HG03103 (cell line): ENCODE measurements around the gene SYT7.
"Not testable (repeated sequence)": the region's sequence is repeated elsewhere in the genome, so short reads cannot be mapped to it uniquely, and the experiment has no call there.

ENCODE experiments used
- ATAC-seq: cut with Tn5 transposase; IDR thresholded peaks from one replicate; pipeline ENCODE4 v1.9.1; 2021; ENCODE audit warnings: low read depth; ENCODE audit not compliant: unreplicated experiment

SYT7 gene

DNA sequence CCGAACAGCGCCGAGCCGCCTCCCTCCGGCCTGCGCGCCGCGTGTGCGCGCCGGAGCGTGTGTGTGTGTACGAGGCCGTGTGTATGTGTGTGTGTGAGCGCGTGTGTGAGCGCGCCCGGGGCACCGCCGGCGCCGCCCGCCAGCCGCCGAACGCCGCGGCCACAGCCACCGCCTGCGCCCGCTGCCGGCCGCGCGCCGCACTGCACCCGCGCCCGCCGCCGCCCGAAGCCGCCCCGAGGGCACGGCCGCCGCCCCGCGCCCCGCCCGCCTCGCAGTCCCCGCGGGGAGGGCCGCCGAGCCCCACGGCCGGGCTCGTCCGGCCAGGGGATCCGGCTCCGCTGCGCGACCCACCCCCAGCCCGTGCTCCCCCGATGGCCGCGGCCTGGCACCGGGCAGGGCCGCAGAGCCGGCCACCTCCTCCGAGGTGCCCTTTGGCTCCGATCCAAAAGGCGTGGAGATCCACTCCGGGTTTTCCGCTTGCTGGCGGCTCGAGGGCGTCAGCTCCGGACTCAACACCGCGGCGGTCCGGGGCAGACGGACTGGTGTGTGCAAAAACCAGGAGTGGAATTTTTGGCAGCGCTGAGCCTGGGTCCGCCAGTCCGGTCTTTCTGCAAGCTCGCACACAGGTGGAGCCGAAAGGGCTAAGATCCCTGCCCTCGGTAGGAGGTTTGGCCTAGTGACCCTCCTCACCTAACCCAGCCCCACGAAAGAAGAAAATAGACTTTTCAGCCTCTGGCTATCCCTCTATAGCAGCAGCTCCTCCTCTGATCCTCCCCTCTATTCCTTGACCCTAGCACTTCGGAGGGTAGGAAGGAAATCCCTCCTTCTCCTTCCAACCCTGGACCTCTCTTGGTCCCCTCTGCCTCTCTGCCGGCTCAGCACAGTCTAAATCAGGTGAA is at the start of gene SYT7:
TSS of gene SYT7 (minus strand) at position 47 of the 899 bp plus-strand sequence. CDS start 256 bp downstream, outside the sequence.
- ATAC-seq = peak; percentile 67

DNA sequence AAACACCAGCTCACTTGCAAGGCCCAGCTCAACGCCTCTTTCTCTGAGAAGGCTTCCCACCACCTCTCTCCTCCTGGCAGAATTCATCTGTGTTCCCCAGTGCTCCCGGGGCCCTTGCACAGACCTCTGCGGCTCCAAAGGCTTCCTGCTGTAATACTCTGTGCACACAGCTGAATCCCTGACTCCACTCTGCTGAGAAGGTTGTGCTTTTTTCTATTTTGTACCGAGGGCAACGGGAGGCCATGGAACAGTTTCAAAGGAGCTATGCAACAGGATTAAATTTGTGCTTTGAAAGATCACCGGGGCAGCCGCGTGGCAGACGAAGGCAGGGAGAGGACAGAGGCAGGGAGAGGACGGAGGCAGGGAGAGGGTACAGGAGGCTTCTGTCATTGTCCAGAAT is 49.2 kb upstream of the SYT7 start:
- no peak for ATAC-seq

- ATAC-seq = no peak
Measured at GRCh38 chr11:61629082-61629833, 48.4 kb upstream of the SYT7 start.

DNA sequence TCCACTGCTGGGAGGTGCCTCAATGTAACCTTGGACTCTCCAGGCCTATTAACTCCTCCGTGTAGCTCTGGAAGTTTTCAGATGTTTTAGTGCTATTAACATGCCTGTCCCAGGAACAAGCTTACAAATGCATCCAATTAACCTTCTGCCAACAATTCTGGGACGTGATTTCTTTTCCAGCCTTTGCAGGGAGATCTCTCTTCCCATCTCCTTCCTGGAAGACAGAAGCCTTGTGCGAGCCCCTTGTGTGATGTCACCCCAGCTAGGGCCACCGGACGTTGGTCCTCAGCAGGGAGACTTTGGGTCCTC is 47.7 kb upstream of the SYT7 start:
- no peak for ATAC-seq

GRCh38 chr11:61627850-61628661 is 47.2 kb upstream of the SYT7 start:
- no peak for ATAC-seq

GRCh38 chr11:61626580-61627380 is 45.9 kb upstream of the SYT7 start:
- no peak for ATAC-seq

- ATAC-seq = no peak
Measured at GRCh38 chr11:61625525-61625924, 44.6 kb upstream of the SYT7 start.

DNA sequence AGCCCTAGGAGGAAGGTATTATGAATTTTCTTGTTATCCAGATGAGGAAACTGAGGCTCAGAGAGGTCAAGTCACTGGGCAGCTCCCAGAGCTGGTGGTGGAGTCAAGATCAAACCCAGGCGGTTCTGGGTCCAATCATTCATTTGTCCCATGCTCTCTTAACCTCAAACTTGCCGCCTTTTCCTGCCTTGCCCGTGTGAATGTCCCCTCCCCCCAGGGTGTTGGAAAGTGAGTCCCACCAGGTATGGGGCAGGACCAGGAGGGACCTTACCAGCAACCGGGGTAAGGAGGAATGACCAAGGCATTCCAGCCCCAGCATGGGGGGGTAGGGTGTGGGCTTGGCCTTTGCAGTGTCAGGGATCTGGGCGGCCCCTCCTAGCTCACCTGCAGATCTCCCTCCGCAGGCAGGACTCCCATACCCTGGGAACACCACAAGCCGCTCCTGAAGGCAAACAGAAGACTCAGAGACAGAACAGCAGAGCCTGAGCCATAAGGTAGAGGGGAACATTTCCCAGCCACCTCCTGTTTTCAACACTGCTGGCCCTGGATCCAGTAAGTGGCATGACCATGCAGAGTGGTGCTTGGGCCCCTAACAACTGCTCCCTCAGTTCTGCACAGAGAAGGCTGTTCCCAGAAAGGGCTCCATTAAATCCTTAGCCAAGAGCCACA is 41.2 kb upstream of the SYT7 start:
- no peak for ATAC-seq

DNA sequence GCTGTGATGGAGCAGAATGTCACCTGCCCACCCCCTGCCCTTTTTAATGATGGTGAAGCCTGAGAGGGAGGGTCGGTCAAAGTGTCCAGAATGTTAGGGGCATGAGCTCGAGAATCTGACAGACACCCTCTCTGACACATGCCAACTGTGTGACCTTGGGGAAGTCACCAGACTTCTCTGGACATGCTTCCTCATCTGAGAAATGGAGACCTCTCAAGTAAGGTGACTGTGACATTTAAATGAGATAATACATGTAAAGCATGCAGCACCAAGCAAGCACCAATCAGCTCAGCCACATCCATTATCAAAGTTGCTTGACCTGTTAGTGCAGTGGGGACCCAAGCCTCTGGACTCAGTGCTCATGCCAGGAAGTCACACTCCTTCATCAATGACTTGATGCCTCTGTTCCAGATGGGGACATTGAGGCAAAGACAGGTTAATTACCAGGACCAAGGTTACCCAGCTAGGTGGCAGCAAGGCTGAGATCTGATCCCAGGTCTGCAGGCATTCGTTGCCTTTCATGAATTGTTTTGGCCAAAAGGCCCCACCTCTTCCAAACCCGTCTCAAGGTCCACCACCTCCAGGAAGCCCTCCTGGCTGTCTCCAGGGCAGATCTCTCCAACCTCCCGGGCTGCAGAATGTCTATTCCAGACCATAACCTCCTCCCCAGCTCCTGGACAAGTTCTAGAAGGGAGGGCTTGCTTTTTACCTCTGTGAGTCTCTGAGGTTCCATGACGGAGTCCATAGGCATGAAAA is 38.8 kb upstream of the SYT7 start:
- no peak for ATAC-seq

- no peak for ATAC-seq
Measured at GRCh38 chr11:61618978-61619377, 38.1 kb upstream of the SYT7 start.

- no peak for ATAC-seq
Measured at GRCh38 chr11:61617515-61617914, 36.6 kb upstream of the SYT7 start.

DNA sequence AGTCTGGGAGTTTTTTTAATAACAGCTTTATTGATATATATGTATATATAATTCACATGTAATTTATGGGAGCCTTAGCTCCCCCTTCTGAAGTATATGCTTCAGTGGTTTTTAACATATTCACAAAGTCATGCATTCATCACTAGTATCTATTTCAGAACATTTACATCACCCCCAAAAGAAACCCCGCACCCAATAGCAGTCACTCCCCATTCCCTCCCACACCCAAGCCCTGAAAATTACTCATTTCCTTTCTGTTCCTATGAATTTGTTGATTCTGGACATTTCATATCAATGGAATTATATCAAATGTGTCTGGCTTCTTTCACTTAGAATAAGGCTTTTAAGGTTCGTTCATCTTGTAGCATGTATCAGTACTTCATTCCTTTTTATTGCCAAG is 35.6 kb upstream of the SYT7 start:
- ATAC-seq = no peak

DNA sequence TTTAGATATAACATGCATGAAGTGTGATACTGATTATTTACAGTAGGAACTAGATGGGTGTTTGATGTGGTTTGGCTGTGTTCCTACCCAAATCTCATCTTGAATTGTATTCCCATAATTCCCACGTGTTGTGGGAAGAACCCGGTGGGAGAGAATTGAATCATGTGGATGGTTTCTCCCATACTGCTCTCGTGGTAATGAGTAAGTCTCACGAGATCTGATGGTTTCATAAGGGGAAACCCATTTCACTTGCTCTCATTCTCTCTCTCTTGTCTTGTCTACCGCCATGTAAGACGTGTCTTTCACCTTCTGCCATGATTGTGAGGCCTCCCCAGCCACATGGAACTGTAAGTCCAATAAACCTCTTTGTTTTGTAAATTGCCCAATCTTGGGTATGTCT is 33.9 kb upstream of the SYT7 start:
- not testable (repeated sequence) for ATAC-seq

- no peak for ATAC-seq
Measured at GRCh38 chr11:61613870-61614269, 33.0 kb upstream of the SYT7 start.

GRCh38 chr11:61613051-61613450 is 32.2 kb upstream of the SYT7 start:
- no peak for ATAC-seq

- no peak for ATAC-seq
Measured at GRCh38 chr11:61611309-61611708, 30.4 kb upstream of the SYT7 start.

DNA sequence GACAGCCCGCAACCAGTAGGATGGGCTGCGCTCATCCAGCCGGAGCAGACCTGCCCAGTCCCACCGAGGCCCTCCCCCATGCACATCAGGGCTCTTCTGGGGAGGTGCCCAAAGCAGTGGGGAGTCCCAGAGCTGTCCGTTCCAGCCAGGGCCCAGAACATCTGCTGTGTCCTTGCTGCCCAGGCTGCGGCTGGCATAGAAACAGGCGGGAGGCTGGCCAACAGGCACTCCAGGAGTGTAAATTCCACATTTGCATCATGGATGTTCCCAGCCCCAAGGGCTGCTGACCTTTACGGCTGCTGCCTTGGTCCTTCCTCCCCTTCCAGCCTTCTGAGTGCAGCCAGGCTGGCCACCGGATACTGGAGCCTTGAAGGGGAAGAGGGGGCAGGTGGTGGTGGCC is 30.0 kb upstream of the SYT7 start:
- ATAC-seq = no peak

DNA sequence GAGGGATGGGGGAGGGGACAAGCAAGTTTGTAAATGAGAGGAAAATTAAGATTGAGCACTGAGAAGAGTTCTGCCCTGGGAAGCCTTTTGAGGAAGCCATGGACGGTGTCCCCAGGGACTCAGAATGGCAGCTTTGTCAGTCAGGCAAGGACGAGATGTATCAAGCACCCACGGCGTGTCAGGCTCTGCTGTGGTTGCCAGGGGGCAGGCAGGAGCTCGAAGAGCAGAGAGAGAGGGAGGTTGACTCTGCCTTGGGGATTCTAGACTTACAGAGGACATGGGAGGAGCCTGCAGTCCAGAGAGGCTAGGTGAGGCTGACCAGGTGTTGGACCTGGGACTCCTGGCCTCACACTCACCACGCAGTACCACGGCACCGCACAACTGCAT is 29.1 kb upstream of the SYT7 start:
- ATAC-seq = no peak
